ENCODE data around the gene MED4. TPM values are rescaled to one million over a fixed set of nuclear protein-coding genes. Genes with fewer than 3 reads are reported as not detected.

Gene MED4
- total and polyA plus RNA-seq, 2 of the 8 experiments (the other 6 are each of a cell fraction or from before 2014, with no cell fraction given) = 25.7 to 48.1 TPM

DNA sequence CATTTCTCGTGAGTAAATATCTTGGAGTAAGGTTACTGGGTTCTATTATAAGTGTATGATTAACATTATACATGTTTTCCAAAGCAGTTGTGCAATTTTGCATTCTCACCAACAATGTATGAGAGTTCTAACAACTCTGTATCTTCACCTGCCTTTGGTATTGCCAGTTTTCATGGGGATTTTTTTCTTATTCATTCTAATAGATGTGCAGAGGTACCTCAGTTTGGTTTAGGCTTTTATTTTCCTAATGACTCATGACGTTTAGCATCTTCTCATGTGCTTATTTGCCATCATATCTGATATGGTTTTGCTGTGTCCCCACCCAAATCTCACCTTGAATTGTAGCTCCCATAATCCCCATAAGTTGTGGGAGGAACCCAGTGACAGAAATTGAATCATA is 65.0 kb downstream of the MED4 start (continued):
- TF ChIP-seq, protein P1, sequence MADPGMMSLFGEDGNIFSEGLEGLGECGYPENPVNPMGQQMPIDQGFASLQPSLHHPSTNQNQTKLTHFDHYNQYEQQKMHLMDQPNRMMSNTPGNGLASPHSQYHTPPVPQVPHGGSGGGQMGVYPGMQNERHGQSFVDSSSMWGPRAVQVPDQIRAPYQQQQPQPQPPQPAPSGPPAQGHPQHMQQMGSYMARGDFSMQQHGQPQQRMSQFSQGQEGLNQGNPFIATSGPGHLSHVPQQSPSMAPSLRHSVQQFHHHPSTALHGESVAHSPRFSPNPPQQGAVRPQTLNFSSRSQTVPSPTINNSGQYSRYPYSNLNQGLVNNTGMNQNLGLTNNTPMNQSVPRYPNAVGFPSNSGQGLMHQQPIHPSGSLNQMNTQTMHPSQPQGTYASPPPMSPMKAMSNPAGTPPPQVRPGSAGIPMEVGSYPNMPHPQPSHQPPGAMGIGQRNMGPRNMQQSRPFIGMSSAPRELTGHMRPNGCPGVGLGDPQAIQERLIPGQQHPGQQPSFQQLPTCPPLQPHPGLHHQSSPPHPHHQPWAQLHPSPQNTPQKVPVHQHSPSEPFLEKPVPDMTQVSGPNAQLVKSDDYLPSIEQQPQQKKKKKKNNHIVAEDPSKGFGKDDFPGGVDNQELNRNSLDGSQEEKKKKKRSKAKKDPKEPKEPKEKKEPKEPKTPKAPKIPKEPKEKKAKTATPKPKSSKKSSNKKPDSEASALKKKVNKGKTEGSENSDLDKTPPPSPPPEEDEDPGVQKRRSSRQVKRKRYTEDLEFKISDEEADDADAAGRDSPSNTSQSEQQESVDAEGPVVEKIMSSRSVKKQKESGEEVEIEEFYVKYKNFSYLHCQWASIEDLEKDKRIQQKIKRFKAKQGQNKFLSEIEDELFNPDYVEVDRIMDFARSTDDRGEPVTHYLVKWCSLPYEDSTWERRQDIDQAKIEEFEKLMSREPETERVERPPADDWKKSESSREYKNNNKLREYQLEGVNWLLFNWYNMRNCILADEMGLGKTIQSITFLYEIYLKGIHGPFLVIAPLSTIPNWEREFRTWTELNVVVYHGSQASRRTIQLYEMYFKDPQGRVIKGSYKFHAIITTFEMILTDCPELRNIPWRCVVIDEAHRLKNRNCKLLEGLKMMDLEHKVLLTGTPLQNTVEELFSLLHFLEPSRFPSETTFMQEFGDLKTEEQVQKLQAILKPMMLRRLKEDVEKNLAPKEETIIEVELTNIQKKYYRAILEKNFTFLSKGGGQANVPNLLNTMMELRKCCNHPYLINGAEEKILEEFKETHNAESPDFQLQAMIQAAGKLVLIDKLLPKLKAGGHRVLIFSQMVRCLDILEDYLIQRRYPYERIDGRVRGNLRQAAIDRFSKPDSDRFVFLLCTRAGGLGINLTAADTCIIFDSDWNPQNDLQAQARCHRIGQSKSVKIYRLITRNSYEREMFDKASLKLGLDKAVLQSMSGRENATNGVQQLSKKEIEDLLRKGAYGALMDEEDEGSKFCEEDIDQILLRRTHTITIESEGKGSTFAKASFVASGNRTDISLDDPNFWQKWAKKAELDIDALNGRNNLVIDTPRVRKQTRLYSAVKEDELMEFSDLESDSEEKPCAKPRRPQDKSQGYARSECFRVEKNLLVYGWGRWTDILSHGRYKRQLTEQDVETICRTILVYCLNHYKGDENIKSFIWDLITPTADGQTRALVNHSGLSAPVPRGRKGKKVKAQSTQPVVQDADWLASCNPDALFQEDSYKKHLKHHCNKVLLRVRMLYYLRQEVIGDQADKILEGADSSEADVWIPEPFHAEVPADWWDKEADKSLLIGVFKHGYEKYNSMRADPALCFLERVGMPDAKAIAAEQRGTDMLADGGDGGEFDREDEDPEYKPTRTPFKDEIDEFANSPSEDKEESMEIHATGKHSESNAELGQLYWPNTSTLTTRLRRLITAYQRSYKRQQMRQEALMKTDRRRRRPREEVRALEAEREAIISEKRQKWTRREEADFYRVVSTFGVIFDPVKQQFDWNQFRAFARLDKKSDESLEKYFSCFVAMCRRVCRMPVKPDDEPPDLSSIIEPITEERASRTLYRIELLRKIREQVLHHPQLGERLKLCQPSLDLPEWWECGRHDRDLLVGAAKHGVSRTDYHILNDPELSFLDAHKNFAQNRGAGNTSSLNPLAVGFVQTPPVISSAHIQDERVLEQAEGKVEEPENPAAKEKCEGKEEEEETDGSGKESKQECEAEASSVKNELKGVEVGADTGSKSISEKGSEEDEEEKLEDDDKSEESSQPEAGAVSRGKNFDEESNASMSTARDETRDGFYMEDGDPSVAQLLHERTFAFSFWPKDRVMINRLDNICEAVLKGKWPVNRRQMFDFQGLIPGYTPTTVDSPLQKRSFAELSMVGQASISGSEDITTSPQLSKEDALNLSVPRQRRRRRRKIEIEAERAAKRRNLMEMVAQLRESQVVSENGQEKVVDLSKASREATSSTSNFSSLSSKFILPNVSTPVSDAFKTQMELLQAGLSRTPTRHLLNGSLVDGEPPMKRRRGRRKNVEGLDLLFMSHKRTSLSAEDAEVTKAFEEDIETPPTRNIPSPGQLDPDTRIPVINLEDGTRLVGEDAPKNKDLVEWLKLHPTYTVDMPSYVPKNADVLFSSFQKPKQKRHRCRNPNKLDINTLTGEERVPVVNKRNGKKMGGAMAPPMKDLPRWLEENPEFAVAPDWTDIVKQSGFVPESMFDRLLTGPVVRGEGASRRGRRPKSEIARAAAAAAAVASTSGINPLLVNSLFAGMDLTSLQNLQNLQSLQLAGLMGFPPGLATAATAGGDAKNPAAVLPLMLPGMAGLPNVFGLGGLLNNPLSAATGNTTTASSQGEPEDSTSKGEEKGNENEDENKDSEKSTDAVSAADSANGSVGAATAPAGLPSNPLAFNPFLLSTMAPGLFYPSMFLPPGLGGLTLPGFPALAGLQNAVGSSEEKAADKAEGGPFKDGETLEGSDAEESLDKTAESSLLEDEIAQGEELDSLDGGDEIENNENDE (IDR thresholded peaks at IDR 0.05; ENCODE audit: insufficient replicate concordance, low read length) = no peak
- TF ChIP-seq HDAC6 (IDR thresholded peaks at IDR 0.05; ENCODE audit: low read depth, low read length) (no peak), SIRT6 (IDR thresholded peaks at IDR 0.05; ENCODE audit: low read length) (no peak), TAF7 (optimal IDR thresholded peaks at IDR 0.05; ENCODE audit: borderline replicate concordance, low read depth, low read length) (no peak), RNF2 (IDR thresholded peaks at IDR 0.05; ENCODE audit: borderline replicate concordance, low read depth, low read length, missing control alignments, poor library complexity, severe bottlenecking) (no peak), ZNF274 (IDR thresholded peaks at IDR 0.05; ENCODE audit: borderline replicate concordance, extremely low read depth, low read length) (no peak), SIN3A (conservative IDR thresholded peaks at IDR 0.05 in 1 of 2, IDR thresholded peaks at IDR 0.05 in 1 of 2; ENCODE audit: low read depth in 1 of 2, low read length in 2 of 2) (no peak), NANOG (IDR thresholded peaks at IDR 0.05; ENCODE audit: insufficient read depth, low read depth, low read length, poor library complexity, severe bottlenecking) (no peak), CBX8 (IDR thresholded peaks at IDR 0.05; ENCODE audit: borderline replicate concordance, low read depth, low read length) (no peak)
